ENCODE measurements around the gene BBC3. TPM values are rescaled to one million over a fixed set of nuclear protein-coding genes. Genes with fewer than 3 reads are reported as not detected.

The BBC3 gene
- total RNA-seq, 1 donor from 2014 or later, result 14.9 TPM

GRCh38 chr19:47210180-47210490 lies 20.9 kb downstream of the BBC3 start:
- no peak overlapping the region for H3K4me3 ChIP-seq
- H3K27me3 ChIP-seq, result no peaks in the 10 kb centered on the region
- peak overlapping the region in 1 of 2 donors; percentile 48 for H3K27ac ChIP-seq
- peaks cover 26 to 41% of the 10 kb centered on the region in 2 donors for H3K36me3 ChIP-seq
- DNase-seq (ENCODE audit: low spot score in 2 of 2), result no peak
- H3K9me3 ChIP-seq, result no peaks in the 10 kb centered on the region
- H3K4me1 ChIP-seq, result no peaks in the 10 kb centered on the region
- intact Hi-C loops (cut with DNase I), result loop anchor here (1.0 to 2.0 kb wide), 3 partner anchors 15 to 61 kb away; no protein-coding TSS in a partner anchor
- no peak for TF ChIP-seq CTCF (IDR thresholded peaks at IDR 0.05)

GRCh38 chr19:47209319-47210179 lies 21.4 kb downstream of the BBC3 start:
- Histone ChIP-seq H3K36me3 (peaks cover 31 to 47% of the 10 kb centered on the region in 2 donors), H3K27me3 (no peaks in the 10 kb centered on the region), H3K9me3 (no peaks in the 10 kb centered on the region), H3K4me3 (no peak overlapping the region), H3K4me1 (no peaks in the 10 kb centered on the region), H3K27ac (peak overlapping the region in 1 of 2 donors; percentile 48)
- TF ChIP-seq CTCF (IDR thresholded peaks at IDR 0.05), result no peak
- DNase-seq (ENCODE audit: low spot score in 2 of 2), result no peak
- intact Hi-C loops (cut with DNase I), result loop anchor here (1.0 to 2.0 kb wide), 3 partner anchors 15 to 60 kb away; no protein-coding TSS in a partner anchor

GRCh38 chr19:47203254-47203653 lies 27.7 kb downstream of the BBC3 start:
- H3K4me3 ChIP-seq, result no peak overlapping the region
- intact Hi-C loops (cut with DNase I), result no loop called here
- no peak for TF ChIP-seq CTCF (IDR thresholded peaks at IDR 0.05)
- peaks cover 25 to 62% of the 10 kb centered on the region in 2 donors for H3K36me3 ChIP-seq
- H3K9me3 ChIP-seq, result no peaks in the 10 kb centered on the region
- no peaks in the 10 kb centered on the region for H3K4me1 ChIP-seq
- DNase-seq (ENCODE audit: low spot score in 2 of 2), result no peak
- H3K27ac ChIP-seq, result no peak overlapping the region
- no peaks in the 10 kb centered on the region for H3K27me3 ChIP-seq

- intact Hi-C loops (cut with DNase I), result no loop called here
- no peak for TF ChIP-seq CTCF (IDR thresholded peaks at IDR 0.05)
- no peak overlapping the region for H3K4me3 ChIP-seq
- no peaks in the 10 kb centered on the region for H3K4me1 ChIP-seq
- no peaks in the 10 kb centered on the region for H3K9me3 ChIP-seq
- no peaks in the 10 kb centered on the region for H3K27me3 ChIP-seq
- peaks cover 31 to 52% of the 10 kb centered on the region in 2 donors for H3K36me3 ChIP-seq
- no peak overlapping the region for H3K27ac ChIP-seq
- DNase-seq (ENCODE audit: low spot score in 2 of 2), result no peak
Measured at GRCh38 chr19:47200530-47200929, 30.5 kb downstream of the BBC3 start.

GRCh38 chr19:47197141-47197540 lies 33.9 kb downstream of the BBC3 start:
- TF ChIP-seq CTCF (IDR thresholded peaks at IDR 0.05), result no peak
- Histone ChIP-seq H3K9me3 (no peaks in the 10 kb centered on the region), H3K27me3 (no peaks in the 10 kb centered on the region), H3K4me1 (no peaks in the 10 kb centered on the region), H3K27ac (no peak overlapping the region), H3K36me3 (peaks cover 22 to 31% of the 10 kb centered on the region in 2 donors), H3K4me3 (no peak overlapping the region)
- intact Hi-C loops (cut with DNase I), result no loop called here
- DNase-seq (ENCODE audit: low spot score in 2 of 2), result no peak

Data from ascending aorta (tissue), 2 donors.